ENCODE results near the gene FAM222B.
A peak's percentile ranks its signal among the peaks of the same experiment; 100 is the strongest.

FAM222B gene

DNA sequence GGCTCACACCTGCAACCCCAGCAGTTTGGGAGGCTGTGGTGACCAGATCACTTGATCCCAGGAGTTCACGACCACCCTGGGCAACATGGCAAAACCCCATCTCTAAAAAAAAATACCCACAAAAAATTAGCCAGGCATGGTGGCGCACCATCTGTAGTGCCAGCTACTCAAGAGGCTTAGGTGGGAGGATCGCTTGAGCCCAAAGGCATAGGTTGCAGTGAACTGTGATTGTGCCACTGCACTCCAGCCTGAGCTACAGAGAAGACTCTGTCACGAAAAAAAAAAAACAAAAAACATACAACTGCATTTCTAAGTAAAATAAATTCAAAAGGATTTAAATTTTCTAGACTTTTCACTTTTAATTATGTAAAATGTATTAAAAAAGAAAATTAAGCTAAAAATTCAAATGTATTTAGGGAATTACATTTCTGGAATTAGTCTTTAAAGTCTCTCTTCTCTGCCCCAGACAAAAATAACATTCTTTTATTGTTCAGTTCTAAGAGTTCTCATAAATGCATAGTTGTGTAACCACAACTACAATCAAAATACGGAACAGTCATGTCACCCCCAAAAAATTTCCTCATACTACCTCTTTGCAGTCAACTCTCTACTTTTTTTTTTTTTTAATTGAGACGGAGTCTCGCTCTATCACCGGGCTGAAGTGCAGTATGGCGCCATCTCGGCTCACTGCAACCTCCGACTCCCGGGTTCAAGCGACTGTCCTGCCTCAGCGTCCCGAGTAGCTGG, 14.1 kb downstream of the FAM222B start:
- Histone ChIP-seq H3K9me3 (ENCODE audit: low read length) (no peaks in the 10 kb centered on the region), H3K36me3 (ENCODE audit: insufficient read depth, low read length) (no peaks in the 10 kb centered on the region), H3K27me3 (ENCODE audit: control insufficient read depth in 1 of 2, insufficient read depth in 2 of 2, low read length in 2 of 2) (no peaks in the 10 kb centered on the region), H3K4me3 (ENCODE audit: low read depth in 1 of 2, low read length in 2 of 2) (no peak overlapping the region), H3K4me1 (ENCODE audit: insufficient read depth, low read length) (no peaks in the 10 kb centered on the region), H3K27ac (ENCODE audit: low read depth, low read length) (no peak overlapping the region), H3K9ac (ENCODE audit: low read length) (no peak overlapping the region)

DNA sequence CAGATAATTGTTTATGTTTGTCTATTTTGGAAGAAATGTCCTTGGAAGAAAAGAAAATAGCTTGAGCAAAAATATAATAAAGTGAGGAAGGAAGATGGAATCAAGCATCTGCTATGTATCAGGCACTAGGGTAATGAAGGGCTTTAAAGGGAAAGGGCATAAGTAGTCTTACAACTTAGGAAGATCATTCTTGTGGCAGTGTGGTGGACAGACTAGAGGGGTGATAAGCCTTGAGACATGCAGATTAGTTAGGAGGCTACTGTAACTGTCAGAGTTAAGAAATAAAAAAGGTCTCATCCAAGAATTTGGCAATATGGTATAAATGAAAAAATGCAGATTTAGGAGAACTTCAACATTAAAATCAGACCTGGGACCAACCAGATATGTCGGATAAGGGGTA, 14.9 kb downstream of the FAM222B start:
- Histone ChIP-seq H3K9ac (ENCODE audit: low read length) (no peak overlapping the region), H3K4me1 (ENCODE audit: insufficient read depth, low read length) (no peaks in the 10 kb centered on the region), H3K27me3 (ENCODE audit: control insufficient read depth in 1 of 2, insufficient read depth in 2 of 2, low read length in 2 of 2) (no peaks in the 10 kb centered on the region), H3K36me3 (ENCODE audit: insufficient read depth, low read length) (no peaks in the 10 kb centered on the region), H3K27ac (ENCODE audit: low read depth, low read length) (no peak overlapping the region), H3K4me3 (ENCODE audit: low read depth in 1 of 2, low read length in 2 of 2) (no peak overlapping the region), H3K9me3 (ENCODE audit: low read length) (no peaks in the 10 kb centered on the region)

- no peak overlapping the region for H3K4me3 ChIP-seq (ENCODE audit: low read depth in 1 of 2, low read length in 2 of 2)
- H3K36me3 ChIP-seq (ENCODE audit: insufficient read depth, low read length): no peaks in the 10 kb centered on the region
- no peaks in the 10 kb centered on the region for H3K27me3 ChIP-seq (ENCODE audit: control insufficient read depth in 1 of 2, insufficient read depth in 2 of 2, low read length in 2 of 2)
- no peaks in the 10 kb centered on the region for H3K4me1 ChIP-seq (ENCODE audit: insufficient read depth, low read length)
- H3K9me3 ChIP-seq (ENCODE audit: low read length): no peaks in the 10 kb centered on the region
- H3K27ac ChIP-seq (ENCODE audit: low read depth, low read length): no peak overlapping the region
- H3K9ac ChIP-seq (ENCODE audit: low read length): no peak overlapping the region
These were observed 23.0 kb downstream of the FAM222B start for GRCh38 chr17:28819582-28819981.

- no peaks in the 10 kb centered on the region for H3K9me3 ChIP-seq (ENCODE audit: low read length)
- H3K4me1 ChIP-seq (ENCODE audit: insufficient read depth, low read length): no peaks in the 10 kb centered on the region
- no peaks in the 10 kb centered on the region for H3K27me3 ChIP-seq (ENCODE audit: control insufficient read depth in 1 of 2, insufficient read depth in 2 of 2, low read length in 2 of 2)
- no peaks in the 10 kb centered on the region for H3K36me3 ChIP-seq (ENCODE audit: insufficient read depth, low read length)
- no peak overlapping the region for H3K9ac ChIP-seq (ENCODE audit: low read length)
- H3K4me3 ChIP-seq (ENCODE audit: low read depth in 1 of 2, low read length in 2 of 2): no peak overlapping the region
- no peak overlapping the region for H3K27ac ChIP-seq (ENCODE audit: low read depth, low read length)
These were observed 23.8 kb downstream of the FAM222B start for GRCh38 chr17:28818819-28819221.

DNA sequence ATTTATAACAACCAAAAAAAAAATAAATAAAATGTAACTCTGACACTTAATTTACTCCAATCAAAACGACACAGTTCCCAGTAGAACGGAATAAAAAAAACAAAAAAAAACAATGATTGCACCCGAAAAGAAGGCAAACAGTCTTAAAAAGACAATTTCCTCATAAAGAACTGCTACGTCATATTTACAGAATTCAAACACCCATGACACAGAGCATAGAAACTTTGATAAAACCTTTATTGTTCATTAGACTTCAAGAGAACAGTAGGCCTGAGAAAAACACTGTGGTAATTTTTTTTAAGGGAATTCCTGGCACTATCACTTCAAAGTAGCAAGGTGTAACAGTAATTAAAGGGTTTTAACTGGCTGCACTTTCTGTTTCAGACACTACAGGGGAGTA, 26.1 kb downstream of the FAM222B start:
- Histone ChIP-seq H3K9ac (ENCODE audit: low read length) (no peak overlapping the region), H3K4me1 (ENCODE audit: insufficient read depth, low read length) (peaks cover 2% of the 10 kb centered on the region), H3K36me3 (ENCODE audit: insufficient read depth, low read length) (no peaks in the 10 kb centered on the region), H3K4me3 (ENCODE audit: low read depth in 1 of 2, low read length in 2 of 2) (no peak overlapping the region), H3K9me3 (ENCODE audit: low read length) (no peaks in the 10 kb centered on the region), H3K27me3 (ENCODE audit: control insufficient read depth in 1 of 2, insufficient read depth in 2 of 2, low read length in 2 of 2) (no peaks in the 10 kb centered on the region), H3K27ac (ENCODE audit: low read depth, low read length) (no peak overlapping the region)

DNA sequence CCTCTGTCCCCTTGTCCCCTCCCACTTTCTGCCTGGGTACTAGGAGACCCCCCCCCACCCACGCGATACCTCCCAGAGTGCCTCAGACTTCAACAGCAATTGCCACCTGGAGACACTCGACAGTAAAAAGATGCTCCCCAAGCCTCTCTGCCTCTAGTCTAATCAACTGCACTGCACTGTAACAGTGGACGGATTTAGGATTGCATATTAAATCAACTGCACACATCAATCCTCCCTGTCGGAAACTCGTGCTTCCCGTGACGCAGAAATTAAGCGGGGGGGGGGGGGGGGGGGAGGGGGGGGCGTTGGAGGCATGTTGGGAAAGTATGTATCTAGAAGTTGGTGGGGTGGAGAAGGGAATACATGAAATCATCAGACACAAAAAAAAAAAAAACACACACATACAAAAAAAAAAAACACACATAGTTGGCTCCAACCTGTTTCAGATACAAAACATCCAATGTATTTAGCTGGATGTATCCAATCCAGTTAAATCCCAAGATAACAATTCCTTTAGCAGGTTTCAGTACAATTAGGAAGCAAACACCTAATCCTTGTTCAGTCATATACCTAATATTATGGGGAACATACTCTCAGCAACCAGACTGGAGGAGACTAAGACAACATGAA, 29.7 kb downstream of the FAM222B start:
- no peaks in the 10 kb centered on the region for H3K9me3 ChIP-seq (ENCODE audit: low read length)
- peak overlapping the region; percentile 83 for H3K27ac ChIP-seq (ENCODE audit: low read depth, low read length)
- no peak overlapping the region for H3K9ac ChIP-seq (ENCODE audit: low read length)
- no peaks in the 10 kb centered on the region for H3K27me3 ChIP-seq (ENCODE audit: control insufficient read depth in 1 of 2, insufficient read depth in 2 of 2, low read length in 2 of 2)
- H3K36me3 ChIP-seq (ENCODE audit: insufficient read depth, low read length): no peaks in the 10 kb centered on the region
- H3K4me3 ChIP-seq (ENCODE audit: low read depth in 1 of 2, low read length in 2 of 2): peak overlapping the region; percentile 68 to 84
- H3K4me1 ChIP-seq (ENCODE audit: insufficient read depth, low read length): peaks cover 24% of the 10 kb centered on the region

- Histone ChIP-seq H3K36me3 (ENCODE audit: insufficient read depth, low read length) (no peaks in the 10 kb centered on the region), H3K27me3 (ENCODE audit: control insufficient read depth in 1 of 2, insufficient read depth in 2 of 2, low read length in 2 of 2) (no peaks in the 10 kb centered on the region), H3K9me3 (ENCODE audit: low read length) (no peaks in the 10 kb centered on the region), H3K4me3 (ENCODE audit: low read depth in 1 of 2, low read length in 2 of 2) (peak overlapping the region; percentile 68 to 84), H3K4me1 (ENCODE audit: insufficient read depth, low read length) (peaks cover 31% of the 10 kb centered on the region), H3K27ac (ENCODE audit: low read depth, low read length) (peak overlapping the region; percentile 83), H3K9ac (ENCODE audit: low read length) (peak overlapping the region; percentile 31)
These were observed 30.4 kb downstream of the FAM222B start for GRCh38 chr17:28812091-28812747.

GRCh38 chr17:28811651-28812090, 30.9 kb downstream of the FAM222B start:
- Histone ChIP-seq H3K27ac (ENCODE audit: low read depth, low read length) (peak overlapping the region; percentile 83), H3K9me3 (ENCODE audit: low read length) (no peaks in the 10 kb centered on the region), H3K9ac (ENCODE audit: low read length) (peak overlapping the region; percentile 31), H3K27me3 (ENCODE audit: control insufficient read depth in 1 of 2, insufficient read depth in 2 of 2, low read length in 2 of 2) (no peaks in the 10 kb centered on the region), H3K4me1 (ENCODE audit: insufficient read depth, low read length) (peaks cover 34% of the 10 kb centered on the region), H3K36me3 (ENCODE audit: insufficient read depth, low read length) (no peaks in the 10 kb centered on the region), H3K4me3 (ENCODE audit: low read depth in 1 of 2, low read length in 2 of 2) (peak overlapping the region; percentile 68 to 84)

GRCh38 chr17:28810437-28810836, 32.2 kb downstream of the FAM222B start:
- peaks cover 9% of the 10 kb centered on the region for H3K36me3 ChIP-seq (ENCODE audit: insufficient read depth, low read length)
- H3K4me3 ChIP-seq (ENCODE audit: low read depth in 1 of 2, low read length in 2 of 2): no peak overlapping the region
- H3K9ac ChIP-seq (ENCODE audit: low read length): no peak overlapping the region
- H3K9me3 ChIP-seq (ENCODE audit: low read length): no peaks in the 10 kb centered on the region
- H3K27me3 ChIP-seq (ENCODE audit: control insufficient read depth in 1 of 2, insufficient read depth in 2 of 2, low read length in 2 of 2): no peaks in the 10 kb centered on the region
- H3K4me1 ChIP-seq (ENCODE audit: insufficient read depth, low read length): peaks cover 40% of the 10 kb centered on the region
- no peak overlapping the region for H3K27ac ChIP-seq (ENCODE audit: low read depth, low read length)

DNA sequence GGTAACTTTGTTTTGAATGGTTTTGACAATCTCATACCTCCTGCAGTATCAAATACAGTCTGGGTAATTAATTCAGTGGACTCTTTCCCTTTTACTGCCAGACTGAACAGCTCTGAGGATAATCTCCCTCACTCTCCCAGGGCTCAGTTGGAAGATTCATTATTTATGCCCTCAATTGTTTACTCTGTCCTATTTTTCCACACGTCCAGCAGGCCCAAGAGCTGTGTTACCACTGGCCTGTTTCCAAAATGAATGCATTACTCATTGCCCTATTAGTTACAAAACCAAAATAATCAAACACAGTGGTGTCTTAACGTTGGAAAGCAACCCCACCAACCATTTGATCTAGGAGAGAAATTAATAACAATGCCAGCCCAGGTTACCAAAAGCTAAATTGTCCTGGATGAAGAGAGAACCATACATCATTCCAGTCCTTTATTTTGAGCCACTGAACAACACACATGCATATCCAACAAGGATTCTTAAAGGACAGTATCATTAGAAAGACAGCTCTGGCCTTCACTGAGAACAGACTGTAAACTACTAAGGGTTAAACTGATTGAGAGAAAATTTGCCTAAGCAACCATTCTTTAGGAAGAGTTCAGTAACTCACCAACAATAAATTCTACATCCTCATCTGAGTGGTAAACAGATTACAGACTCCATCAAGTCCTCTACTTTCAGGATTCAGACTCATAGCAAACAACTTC, 34.5 kb downstream of the FAM222B start:
- H3K27me3 ChIP-seq (ENCODE audit: control insufficient read depth in 1 of 2, insufficient read depth in 2 of 2, low read length in 2 of 2): no peaks in the 10 kb centered on the region
- no peaks in the 10 kb centered on the region for H3K9me3 ChIP-seq (ENCODE audit: low read length)
- H3K36me3 ChIP-seq (ENCODE audit: insufficient read depth, low read length): peaks cover 9% of the 10 kb centered on the region
- H3K4me3 ChIP-seq (ENCODE audit: low read depth in 1 of 2, low read length in 2 of 2): peak overlapping the region in 1 of 2 donors; percentile 22
- peaks cover 40% of the 10 kb centered on the region for H3K4me1 ChIP-seq (ENCODE audit: insufficient read depth, low read length)
- peak overlapping the region; percentile 51 for H3K27ac ChIP-seq (ENCODE audit: low read depth, low read length)
- H3K9ac ChIP-seq (ENCODE audit: low read length): peak overlapping the region; percentile 37

DNA sequence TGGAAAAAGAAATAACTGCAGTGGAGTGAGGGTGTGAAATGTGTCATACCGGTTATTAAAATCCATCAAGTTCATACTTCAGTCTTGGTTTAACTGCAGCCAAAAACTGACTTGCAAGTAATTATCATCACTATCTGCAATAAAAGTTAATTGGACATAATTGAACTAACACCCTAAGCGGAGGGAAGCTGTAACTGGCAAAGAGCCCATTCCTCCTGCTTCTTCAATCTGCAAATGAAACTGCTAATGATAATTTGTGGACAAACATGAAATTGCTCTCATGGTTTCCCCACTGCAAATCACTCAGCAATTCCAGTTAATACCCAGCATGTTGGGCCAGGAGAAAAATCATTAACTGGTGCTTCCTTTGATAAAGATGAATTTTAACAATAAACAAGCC, 46.5 kb downstream of the FAM222B start:
- Histone ChIP-seq H3K36me3 (ENCODE audit: insufficient read depth, low read length) (no peaks in the 10 kb centered on the region), H3K27ac (ENCODE audit: low read depth, low read length) (no peak overlapping the region), H3K27me3 (ENCODE audit: control insufficient read depth in 1 of 2, insufficient read depth in 2 of 2, low read length in 2 of 2) (no peaks in the 10 kb centered on the region), H3K4me3 (ENCODE audit: low read depth in 1 of 2, low read length in 2 of 2) (no peak overlapping the region), H3K4me1 (ENCODE audit: insufficient read depth, low read length) (no peaks in the 10 kb centered on the region), H3K9ac (ENCODE audit: low read length) (no peak overlapping the region), H3K9me3 (ENCODE audit: low read length) (no peaks in the 10 kb centered on the region)
